GM19438 (cell line): ENCODE data around the gene PTGIS.

ENCODE experiments used
- ATAC-seq: cut with Tn5 transposase; IDR thresholded peaks from one replicate; pipeline ENCODE4 v1.9.1; 2021; ENCODE audit warnings: low read depth; ENCODE audit not compliant: unreplicated experiment

Gene PTGIS

GRCh38 chr20:49478754-49479689, 88.9 kb downstream of the PTGIS start:
- no peak for ATAC-seq

- ATAC-seq: no peak
Observed at GRCh38 chr20:49478266-49478665, 89.7 kb downstream of the PTGIS start.

DNA sequence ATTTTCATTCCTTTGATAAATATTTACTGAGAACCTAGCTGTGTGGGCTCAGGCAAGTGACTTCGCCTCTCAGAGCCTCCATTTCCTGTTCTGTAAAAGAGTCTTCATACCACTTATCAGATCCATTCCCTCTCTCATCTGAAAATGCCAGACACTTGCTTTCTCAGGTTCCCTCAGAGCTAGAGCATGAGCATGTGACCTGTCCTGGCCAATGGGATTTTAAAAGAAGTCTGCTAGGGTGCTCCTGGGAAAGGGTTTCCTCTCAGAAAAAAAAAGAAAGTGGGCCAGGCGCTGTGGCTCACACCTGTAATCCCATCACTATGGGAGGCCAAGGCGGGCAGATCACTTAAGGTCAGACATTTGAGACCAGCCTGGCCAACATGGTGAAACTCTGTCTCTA, 90.7 kb downstream of the PTGIS start:
- ATAC-seq: no peak

DNA sequence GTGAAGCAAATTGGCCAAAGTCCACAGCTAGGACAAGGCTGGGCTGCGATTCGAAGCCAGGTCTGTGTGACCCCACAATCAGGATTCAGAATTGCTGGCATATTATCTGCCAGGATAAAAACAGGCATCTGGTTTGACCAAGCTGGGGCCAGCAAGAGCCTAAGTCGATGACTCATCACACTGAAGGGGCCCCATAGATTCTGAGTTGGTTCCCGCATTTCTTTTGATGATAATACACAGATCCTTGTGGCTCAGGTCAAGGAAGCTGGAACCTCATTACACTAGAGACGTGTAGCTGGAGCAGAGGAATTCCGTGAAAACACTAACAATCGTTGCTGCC, 92.0 kb downstream of the PTGIS start:
- no peak for ATAC-seq

GRCh38 chr20:49475292-49476015, 92.5 kb downstream of the PTGIS start:
- no peak for ATAC-seq

DNA sequence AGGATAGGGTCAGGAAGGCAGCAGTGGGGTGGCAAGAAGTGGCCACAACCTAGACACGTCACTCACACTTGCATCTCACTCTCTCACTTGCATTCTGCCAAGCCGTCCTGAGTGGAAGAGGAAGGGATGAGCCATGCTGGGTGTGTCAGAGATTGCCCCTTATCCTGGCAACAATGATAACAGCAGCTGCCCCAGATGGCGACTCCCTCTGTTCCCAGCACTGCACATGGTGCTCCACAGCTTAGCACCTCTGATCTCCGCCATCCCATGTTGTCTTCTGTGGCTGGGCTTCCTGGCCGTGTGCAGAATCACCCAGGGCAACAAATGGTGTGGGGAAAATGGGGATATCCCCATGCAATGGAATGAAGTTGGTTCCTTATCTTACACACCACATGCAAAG, 96.5 kb downstream of the PTGIS start:
- ATAC-seq: no peak

- no peak for ATAC-seq
Observed at GRCh38 chr20:49470922-49471321, 97.0 kb downstream of the PTGIS start.

- no peak for ATAC-seq
Observed at GRCh38 chr20:49469060-49469459, 98.9 kb downstream of the PTGIS start.

DNA sequence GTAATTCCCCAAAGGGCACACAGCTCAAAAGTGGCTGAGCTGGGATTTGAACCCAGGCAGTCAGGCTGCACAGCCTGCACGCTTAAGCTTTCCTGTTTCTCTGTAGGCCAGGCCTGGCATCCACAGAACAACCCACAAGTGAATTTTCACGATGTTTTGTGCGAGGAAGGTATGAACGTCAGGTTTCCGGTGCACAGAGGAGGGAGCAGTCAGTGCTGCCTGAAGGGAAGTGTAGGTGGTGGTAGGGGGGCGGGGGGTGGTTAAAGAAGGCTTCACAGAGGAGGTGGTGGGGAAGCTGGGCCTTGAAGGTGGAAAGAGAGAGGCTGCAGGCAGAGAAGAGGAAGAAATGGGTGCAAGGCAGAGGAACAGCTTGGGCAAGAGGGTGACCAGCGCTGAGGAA, 99.5 kb downstream of the PTGIS start:
- ATAC-seq: no peak

DNA sequence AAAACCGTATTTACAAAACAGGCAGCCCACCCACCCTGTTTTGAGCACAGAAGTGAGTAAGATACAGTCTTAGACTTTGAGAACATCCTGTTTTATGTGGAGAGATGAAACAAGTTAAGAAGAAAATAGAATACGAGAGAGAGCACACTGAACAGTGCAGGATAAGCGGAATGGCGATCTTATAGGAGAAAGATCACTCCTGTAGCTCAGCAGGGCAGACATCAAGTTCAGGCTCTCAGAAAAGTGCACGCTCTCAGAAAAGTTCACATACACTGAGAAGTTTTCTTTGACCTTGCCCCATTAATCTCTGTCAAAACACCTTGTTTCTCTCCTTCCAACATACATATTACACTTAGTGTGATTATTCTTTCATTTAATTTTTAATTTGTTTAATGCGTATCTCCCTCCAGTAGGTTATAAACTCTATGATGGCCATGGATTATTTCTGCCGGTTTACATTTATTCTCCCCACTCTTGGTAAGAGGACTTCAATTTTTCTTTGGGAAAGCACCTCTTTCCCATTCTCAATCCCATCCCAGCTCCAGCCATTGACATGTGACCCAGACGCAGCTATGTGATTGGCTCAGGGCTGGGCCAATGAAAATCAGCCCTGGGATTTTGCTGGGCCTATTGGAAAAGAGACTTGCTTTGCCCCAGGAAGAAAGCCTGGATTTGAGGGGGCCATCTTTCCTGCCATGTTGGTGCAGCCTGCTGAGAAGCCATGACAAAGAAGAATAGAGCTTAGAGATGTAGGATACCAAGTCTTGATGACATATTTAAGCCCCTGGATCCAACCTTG, 101.6 kb downstream of the PTGIS start:
- no peak for ATAC-seq

DNA sequence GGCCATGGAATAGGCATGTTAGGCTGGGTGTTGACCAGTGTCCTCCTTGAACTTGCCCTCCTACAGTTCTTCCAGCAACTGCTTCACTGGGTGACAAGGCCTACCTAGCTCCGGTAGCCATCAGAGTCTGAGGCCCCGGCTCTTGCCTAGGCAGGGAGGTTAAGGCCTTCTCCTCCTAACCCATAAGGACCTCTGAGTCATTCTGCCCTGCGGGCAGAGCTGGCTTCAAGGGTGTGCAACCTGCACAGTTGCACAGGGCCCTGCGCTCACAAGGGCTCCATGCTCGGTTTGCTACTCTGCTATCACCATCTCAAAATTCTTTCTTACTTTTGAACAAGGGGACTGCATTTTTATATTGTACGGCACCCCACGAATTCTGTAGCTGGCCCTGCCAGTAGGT, 103.4 kb downstream of the PTGIS start:
- ATAC-seq: no peak

GRCh38 chr20:49462626-49463025, 105.3 kb downstream of the PTGIS start:
- no peak for ATAC-seq

GRCh38 chr20:49461894-49462620, 105.9 kb downstream of the PTGIS start:
- no peak for ATAC-seq

DNA sequence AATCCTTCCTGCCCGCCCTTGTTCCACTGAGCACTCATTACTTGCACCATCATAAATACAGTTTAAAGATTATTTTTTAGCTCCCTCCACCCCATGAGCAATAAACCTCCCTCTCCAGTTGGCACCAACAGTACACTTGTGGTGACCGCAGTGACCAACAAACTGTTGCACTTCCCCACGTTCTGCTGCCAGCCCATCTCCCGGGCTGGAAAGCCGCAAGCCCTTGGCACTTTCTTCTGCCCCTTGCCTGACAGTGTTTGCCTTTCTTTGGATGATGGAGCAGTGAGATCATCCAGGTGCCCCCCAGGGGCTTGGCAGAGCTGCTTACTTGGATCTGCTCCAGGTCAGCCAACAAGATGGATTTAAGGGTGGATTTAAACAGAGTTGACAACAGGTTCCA, 107.0 kb downstream of the PTGIS start:
- no peak for ATAC-seq

GRCh38 chr20:49460131-49460530, 107.8 kb downstream of the PTGIS start:
- no peak for ATAC-seq

DNA sequence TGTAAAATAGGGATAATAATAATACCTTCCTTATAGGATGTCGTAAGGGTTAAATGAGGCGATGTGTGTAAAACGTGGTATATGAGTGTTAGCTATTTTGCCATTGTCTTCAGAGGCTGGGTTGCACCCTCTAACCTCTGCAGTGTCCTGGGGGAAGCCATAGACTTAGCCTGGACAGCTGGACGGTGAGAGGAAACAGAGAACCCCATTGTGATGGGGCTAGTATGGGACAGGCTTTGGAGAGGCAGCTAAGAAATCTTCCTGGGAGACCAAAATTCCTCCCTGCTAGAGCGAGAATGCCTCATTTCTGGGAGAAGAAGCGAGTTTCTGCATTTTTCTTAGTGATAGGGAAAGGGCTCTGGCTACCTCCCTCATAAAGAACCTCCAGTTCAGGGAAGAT, 108.3 kb downstream of the PTGIS start:
- ATAC-seq: no peak

GRCh38 chr20:49457444-49457843, 110.5 kb downstream of the PTGIS start:
- no peak for ATAC-seq

DNA sequence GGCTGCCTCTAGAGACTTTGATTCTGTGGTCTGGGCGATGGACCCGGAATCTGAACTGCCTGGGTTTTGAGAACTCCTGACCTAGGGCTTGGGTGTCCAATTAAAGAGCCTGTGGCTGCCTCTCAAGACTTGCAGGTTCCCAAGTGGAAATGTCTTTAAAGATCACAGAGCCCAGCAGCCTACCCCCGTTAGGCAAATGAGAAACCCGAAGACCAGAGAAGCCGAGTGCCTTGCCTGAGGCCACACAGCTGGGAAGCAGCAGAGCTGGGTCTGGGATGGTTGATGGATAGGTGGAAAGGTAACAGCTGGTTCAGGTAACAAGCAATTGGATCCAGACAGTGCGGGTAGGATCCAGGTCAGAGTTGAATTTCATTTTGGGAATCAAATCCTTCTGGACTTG, 111.3 kb downstream of the PTGIS start:
- no peak for ATAC-seq

- ATAC-seq: no peak
Observed at GRCh38 chr20:49455691-49456090, 112.2 kb downstream of the PTGIS start.
